ENCODE results near the gene SPOP.
A peak's percentile ranks its signal among the peaks of the same experiment; 100 is the strongest.

SPOP gene

DNA sequence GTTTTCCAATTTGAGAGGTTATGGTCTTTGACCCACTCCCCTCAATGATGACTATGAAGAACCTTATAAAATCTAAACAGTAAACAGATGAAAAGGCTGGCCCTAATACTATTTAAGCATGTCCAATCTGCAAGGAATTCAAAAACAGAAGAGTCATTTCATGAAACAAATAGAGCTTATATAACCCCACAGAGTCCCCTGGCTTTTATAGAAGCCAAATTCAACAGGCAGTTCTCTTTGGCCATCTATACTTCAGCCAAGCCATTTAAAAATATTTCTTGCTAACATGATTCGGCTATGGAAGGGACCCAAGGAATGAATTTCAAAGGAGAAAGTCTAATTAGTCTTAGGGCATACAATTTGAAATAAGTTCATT, 43.4 kb downstream of the SPOP start:
- Histone ChIP-seq H3K4me3 (ENCODE audit: low read depth, low read length) (no peak overlapping the region), H3K9me3 (ENCODE audit: control insufficient read depth, insufficient read depth, low read depth, low read length) (no peaks in the 10 kb centered on the region), H3K4me1 (ENCODE audit: control insufficient read depth, insufficient read depth, low read length) (peaks cover 21% of the 10 kb centered on the region), H3K36me3 (ENCODE audit: control insufficient read depth in 2 of 2, insufficient read depth in 1 of 2, low read length in 2 of 2) (no peaks in the 10 kb centered on the region; a peak in 1 of 3 replicates), H3K27ac (ENCODE audit: extremely low read depth, low read depth, low read length) (no peak overlapping the region)
- POLR2A ChIA-PET = interaction anchor here (0.9 kb wide), 1 partner anchor 12 kb away, joined by 4 read pairs; no protein-coding TSS in a partner anchor
- CTCF ChIA-PET = no interaction called here
- TF ChIP-seq GLIS1 (tag by site-specific recombination; IDR thresholded peaks at IDR 0.05) = 0 out of 2 replicates have a peak, but pooled peaks have one; percentile 18
- no peak for TF ChIP-seq KLF8 (tag by site-specific recombination; IDR thresholded peaks at IDR 0.05)
- TF ChIP-seq ZNF324 (tag by site-specific recombination; IDR thresholded peaks at IDR 0.05) = no peak
- TF ChIP-seq ZNF248 (tag by site-specific recombination; IDR thresholded peaks at IDR 0.05) = no peak
- no peak for TF ChIP-seq ZNF473 (tag by site-specific recombination; IDR thresholded peaks at IDR 0.05)

DNA sequence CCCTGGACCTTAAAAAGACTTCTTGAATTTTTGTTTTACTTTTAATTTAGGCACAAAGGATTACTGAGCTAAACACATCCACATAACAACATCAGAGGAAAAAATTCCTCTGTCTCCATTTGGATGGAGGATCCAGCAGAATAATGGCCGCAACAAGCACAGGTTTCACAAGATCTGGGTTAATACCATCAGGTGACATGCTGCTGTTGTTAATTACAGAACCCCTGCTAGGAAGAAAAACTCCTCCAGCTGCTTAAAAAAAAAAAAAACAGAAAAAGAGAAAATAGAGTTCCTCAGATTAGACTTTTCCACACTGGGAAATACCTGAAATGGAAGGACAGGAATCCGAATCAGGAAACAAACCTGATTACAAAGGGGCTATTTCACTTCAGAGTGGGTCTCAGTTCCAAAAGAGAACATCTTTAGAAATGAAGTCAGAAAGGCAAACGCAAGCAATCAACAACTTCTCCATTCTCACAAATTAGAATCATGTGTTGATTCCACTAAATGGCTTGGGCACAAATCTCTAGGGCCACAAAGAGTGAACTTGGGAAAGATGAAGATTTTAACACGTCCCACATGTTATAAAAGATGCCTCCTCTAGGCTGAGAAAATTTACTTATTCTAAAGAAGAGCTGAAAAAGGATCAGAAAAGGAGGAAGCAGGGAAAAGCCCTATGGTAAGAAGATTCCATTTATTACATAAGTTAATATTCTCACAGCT, 44.0 kb downstream of the SPOP start:
- Histone ChIP-seq H3K36me3 (ENCODE audit: control insufficient read depth in 2 of 2, insufficient read depth in 1 of 2, low read length in 2 of 2) (no peaks in the 10 kb centered on the region; a peak in 1 of 3 replicates), H3K9me3 (ENCODE audit: control insufficient read depth, insufficient read depth, low read depth, low read length) (no peaks in the 10 kb centered on the region), H3K4me1 (ENCODE audit: control insufficient read depth, insufficient read depth, low read length) (peaks cover 21% of the 10 kb centered on the region), H3K27ac (ENCODE audit: extremely low read depth, low read depth, low read length) (no peak overlapping the region), H3K4me3 (ENCODE audit: low read depth, low read length) (no peak overlapping the region)
- TF ChIP-seq GFI1B (tag by site-specific recombination; IDR thresholded peaks at IDR 0.05) (no peak), FEZF1 (tag by site-specific recombination; IDR thresholded peaks at IDR 0.05) (0 out of 2 replicates have a peak, but pooled peaks have one; percentile 25)
- TF ChIP-seq, protein P1, sequence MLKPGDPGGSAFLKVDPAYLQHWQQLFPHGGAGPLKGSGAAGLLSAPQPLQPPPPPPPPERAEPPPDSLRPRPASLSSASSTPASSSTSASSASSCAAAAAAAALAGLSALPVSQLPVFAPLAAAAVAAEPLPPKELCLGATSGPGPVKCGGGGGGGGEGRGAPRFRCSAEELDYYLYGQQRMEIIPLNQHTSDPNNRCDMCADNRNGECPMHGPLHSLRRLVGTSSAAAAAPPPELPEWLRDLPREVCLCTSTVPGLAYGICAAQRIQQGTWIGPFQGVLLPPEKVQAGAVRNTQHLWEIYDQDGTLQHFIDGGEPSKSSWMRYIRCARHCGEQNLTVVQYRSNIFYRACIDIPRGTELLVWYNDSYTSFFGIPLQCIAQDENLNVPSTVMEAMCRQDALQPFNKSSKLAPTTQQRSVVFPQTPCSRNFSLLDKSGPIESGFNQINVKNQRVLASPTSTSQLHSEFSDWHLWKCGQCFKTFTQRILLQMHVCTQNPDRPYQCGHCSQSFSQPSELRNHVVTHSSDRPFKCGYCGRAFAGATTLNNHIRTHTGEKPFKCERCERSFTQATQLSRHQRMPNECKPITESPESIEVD (tag by site-specific recombination; IDR thresholded peaks at IDR 0.05) = peak; percentile 67
- POLR2A ChIA-PET = interaction anchor here (0.9 kb wide), 1 partner anchor 12 kb away, joined by 4 read pairs; no protein-coding TSS in a partner anchor
- CTCF ChIA-PET = interaction anchor here (0.7 to 1.5 kb wide), 2 partner anchors 12 to 510 kb away, joined by 3 to 5 read pairs; no protein-coding TSS in a partner anchor

DNA sequence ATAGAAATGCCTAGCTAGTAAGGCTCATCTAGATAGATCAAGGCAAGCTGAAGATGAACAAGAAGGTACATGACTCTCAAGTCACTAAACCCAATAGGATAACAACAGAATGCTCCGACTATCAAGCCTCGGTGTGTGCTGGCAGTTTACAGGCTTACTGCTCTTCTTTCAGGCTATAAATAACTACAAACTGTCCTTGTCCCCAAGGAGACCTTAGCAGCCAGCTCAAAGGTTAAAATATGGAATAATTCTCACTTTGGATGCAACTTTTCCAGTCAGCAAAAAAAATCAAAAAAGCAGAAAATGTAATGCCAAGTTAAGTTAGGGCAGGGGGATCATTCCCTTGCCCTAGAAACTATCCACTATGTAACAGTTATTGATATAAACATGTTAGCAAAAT, 44.6 kb downstream of the SPOP start:
- Histone ChIP-seq H3K27ac (ENCODE audit: extremely low read depth, low read depth, low read length) (no peak overlapping the region), H3K9me3 (ENCODE audit: control insufficient read depth, insufficient read depth, low read depth, low read length) (no peaks in the 10 kb centered on the region), H3K4me3 (ENCODE audit: low read depth, low read length) (no peak overlapping the region), H3K36me3 (ENCODE audit: control insufficient read depth in 2 of 2, insufficient read depth in 1 of 2, low read length in 2 of 2) (no peaks in the 10 kb centered on the region; a peak in 1 of 3 replicates), H3K4me1 (ENCODE audit: control insufficient read depth, insufficient read depth, low read length) (peaks cover 21% of the 10 kb centered on the region)
- ChIA-PET POLR2A (no interaction called here), CTCF (interaction anchor here (1.5 kb wide), 1 partner anchor 13 kb away, joined by 5 read pairs; no protein-coding TSS in a partner anchor)
- TF ChIP-seq GLI4 (tag by site-specific recombination; IDR thresholded peaks at IDR 0.05) (no peak), ZNF239 (tag by site-specific recombination; IDR thresholded peaks at IDR 0.05) (no peak), MEIS1 (CRISPR knock-in tag; IDR thresholded peaks at IDR 0.05; ENCODE audit: borderline replicate concordance) (no peak), ZNF555 (tag by site-specific recombination; conservative IDR thresholded peaks at IDR 0.05) (no peak), ZNF660 (tag by site-specific recombination; IDR thresholded peaks at IDR 0.05) (no peak), ZNF391 (tag by site-specific recombination; IDR thresholded peaks at IDR 0.05; ENCODE audit: borderline replicate concordance, low read depth) (no peak), ZNF473 (tag by site-specific recombination; IDR thresholded peaks at IDR 0.05) (no peak), ZNF610 (tag by site-specific recombination; IDR thresholded peaks at IDR 0.05; ENCODE audit: borderline replicate concordance) (no peak), ZNF433 (tag by site-specific recombination; IDR thresholded peaks at IDR 0.05; ENCODE audit: low read depth) (no peak), OVOL3 (tag by site-specific recombination; IDR thresholded peaks at IDR 0.05) (no peak)
- TF ChIP-seq, protein P2, sequence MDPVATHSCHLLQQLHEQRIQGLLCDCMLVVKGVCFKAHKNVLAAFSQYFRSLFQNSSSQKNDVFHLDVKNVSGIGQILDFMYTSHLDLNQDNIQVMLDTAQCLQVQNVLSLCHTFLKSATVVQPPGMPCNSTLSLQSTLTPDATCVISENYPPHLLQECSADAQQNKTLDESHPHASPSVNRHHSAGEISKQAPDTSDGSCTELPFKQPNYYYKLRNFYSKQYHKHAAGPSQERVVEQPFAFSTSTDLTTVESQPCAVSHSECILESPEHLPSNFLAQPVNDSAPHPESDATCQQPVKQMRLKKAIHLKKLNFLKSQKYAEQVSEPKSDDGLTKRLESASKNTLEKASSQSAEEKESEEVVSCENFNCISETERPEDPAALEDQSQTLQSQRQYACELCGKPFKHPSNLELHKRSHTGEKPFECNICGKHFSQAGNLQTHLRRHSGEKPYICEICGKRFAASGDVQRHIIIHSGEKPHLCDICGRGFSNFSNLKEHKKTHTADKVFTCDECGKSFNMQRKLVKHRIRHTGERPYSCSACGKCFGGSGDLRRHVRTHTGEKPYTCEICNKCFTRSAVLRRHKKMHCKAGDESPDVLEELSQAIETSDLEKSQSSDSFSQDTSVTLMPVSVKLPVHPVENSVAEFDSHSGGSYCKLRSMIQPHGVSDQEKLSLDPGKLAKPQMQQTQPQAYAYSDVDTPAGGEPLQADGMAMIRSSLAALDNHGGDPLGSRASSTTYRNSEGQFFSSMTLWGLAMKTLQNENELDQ (tag by site-specific recombination; IDR thresholded peaks at IDR 0.05; ENCODE audit: low read depth) = no peak
- TF ChIP-seq, protein P3, sequence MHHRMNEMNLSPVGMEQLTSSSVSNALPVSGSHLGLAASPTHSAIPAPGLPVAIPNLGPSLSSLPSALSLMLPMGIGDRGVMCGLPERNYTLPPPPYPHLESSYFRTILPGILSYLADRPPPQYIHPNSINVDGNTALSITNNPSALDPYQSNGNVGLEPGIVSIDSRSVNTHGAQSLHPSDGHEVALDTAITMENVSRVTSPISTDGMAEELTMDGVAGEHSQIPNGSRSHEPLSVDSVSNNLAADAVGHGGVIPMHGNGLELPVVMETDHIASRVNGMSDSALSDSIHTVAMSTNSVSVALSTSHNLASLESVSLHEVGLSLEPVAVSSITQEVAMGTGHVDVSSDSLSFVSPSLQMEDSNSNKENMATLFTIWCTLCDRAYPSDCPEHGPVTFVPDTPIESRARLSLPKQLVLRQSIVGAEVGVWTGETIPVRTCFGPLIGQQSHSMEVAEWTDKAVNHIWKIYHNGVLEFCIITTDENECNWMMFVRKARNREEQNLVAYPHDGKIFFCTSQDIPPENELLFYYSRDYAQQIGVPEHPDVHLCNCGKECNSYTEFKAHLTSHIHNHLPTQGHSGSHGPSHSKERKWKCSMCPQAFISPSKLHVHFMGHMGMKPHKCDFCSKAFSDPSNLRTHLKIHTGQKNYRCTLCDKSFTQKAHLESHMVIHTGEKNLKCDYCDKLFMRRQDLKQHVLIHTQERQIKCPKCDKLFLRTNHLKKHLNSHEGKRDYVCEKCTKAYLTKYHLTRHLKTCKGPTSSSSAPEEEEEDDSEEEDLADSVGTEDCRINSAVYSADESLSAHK (tag by site-specific recombination; IDR thresholded peaks at IDR 0.05) = no peak
- TF ChIP-seq, protein P4, sequence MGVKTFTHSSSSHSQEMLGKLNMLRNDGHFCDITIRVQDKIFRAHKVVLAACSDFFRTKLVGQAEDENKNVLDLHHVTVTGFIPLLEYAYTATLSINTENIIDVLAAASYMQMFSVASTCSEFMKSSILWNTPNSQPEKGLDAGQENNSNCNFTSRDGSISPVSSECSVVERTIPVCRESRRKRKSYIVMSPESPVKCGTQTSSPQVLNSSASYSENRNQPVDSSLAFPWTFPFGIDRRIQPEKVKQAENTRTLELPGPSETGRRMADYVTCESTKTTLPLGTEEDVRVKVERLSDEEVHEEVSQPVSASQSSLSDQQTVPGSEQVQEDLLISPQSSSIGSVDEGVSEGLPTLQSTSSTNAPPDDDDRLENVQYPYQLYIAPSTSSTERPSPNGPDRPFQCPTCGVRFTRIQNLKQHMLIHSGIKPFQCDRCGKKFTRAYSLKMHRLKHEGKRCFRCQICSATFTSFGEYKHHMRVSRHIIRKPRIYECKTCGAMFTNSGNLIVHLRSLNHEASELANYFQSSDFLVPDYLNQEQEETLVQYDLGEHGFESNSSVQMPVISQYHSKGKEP (tag by site-specific recombination; IDR thresholded peaks at IDR 0.05) = no peak
